Astrocyte of the spinal cord (primary cell): ENCODE measurements around the gene ZDHHC13.

Experiments used
- DNase-seq: peaks from one replicate; pipeline ENCODE4 v3.0.0; 2011; ENCODE audit warnings: low read depth, low spot score
- H3K4me3 ChIP-seq: 2 replicates; pipeline ENCODE4 v1.5.1; 2011; ENCODE audit warnings: low read depth, mild to moderate bottlenecking, low read length, moderate library complexity
- CTCF ChIP-seq: IDR thresholded peaks from 2 replicates; pipeline ENCODE4 v1.5.1; 2012; ENCODE audit warnings: low read depth, mild to moderate bottlenecking, low read length, inconsistent platforms
- in situ Hi-C: cut with HindIII; loops from 2 replicates; pipeline ENCODE4 v1.10.0; 2017; ENCODE audit warnings: low sequenced_read_pairs

ZDHHC13 gene

GRCh38 chr11:19218786-19219460 lies 102.0 kb downstream of the ZDHHC13 start:
- no peak for TF ChIP-seq CTCF
- no peak for DNase-seq
- no peak overlapping the region for H3K4me3 ChIP-seq
- in situ Hi-C loops = no loop called here

- no peak for TF ChIP-seq CTCF
- H3K4me3 ChIP-seq = no peak overlapping the region
- in situ Hi-C loops = no loop called here
- no peak for DNase-seq
Measured at GRCh38 chr11:19220903-19221724, 104.1 kb downstream of the ZDHHC13 start.

GRCh38 chr11:19225123-19225522 lies 108.2 kb downstream of the ZDHHC13 start:
- in situ Hi-C loops = no loop called here
- no peak overlapping the region for H3K4me3 ChIP-seq
- no peak for DNase-seq
- TF ChIP-seq CTCF = no peak

GRCh38 chr11:19225581-19225980 lies 108.6 kb downstream of the ZDHHC13 start:
- no peak for DNase-seq
- no peak for TF ChIP-seq CTCF
- no peak overlapping the region for H3K4me3 ChIP-seq
- in situ Hi-C loops = no loop called here
